Panc1 (cell line): ENCODE data around the gene HLTF. TPM values are rescaled to one million over a fixed set of nuclear protein-coding genes. Genes with fewer than 3 reads are reported as not detected.
"Not testable (repeated sequence)": the region's sequence is repeated elsewhere in the genome, so short reads cannot be mapped to it uniquely, and the experiment has no call there.

ENCODE experiments used
- ATAC-seq: fragments of 200-7000 bp; cut with Tn5 transposase; 2 replicates; pipeline ENCODE4 v1.9.1; 2020; ENCODE audit warnings: mild to moderate bottlenecking, moderate library complexity
- BruUV-seq: library from RNA; stranded (reverse); fragments of 400-500 nt; replicated peaks from 2 replicates; lab custom pipeline; 2021; lab: Mats Ljungman, UMichigan
- CTCF ChIA-PET: fragments of 300-600 bp; sonication (Branson Sonifier 250); formaldehyde crosslinking; loops from one replicate; lab custom pipeline; 2022; ENCODE audit warnings: antibody characterized with exemption; lab: Charles Lee
- POLR2A ChIA-PET: fragments of 300-600 bp; sonication (Branson Sonifier 250); formaldehyde crosslinking; loops from one replicate; lab custom pipeline; 2022; ENCODE audit warnings: antibody characterized with exemption; lab: Charles Lee
- DNase-seq: peaks from one replicate; pipeline ENCODE4 v3.0.0-alpha.2; 2010; ENCODE audit warnings: low read depth, low spot score
- H3K27ac ChIP-seq: 2 replicates; pipeline ENCODE4 v1.5.1; 2011; ENCODE audit warnings: mild to moderate bottlenecking, low read length, inconsistent platforms
- H3K27me3 ChIP-seq: fragments of 200-500 bp; sonication (Bioruptor generic); 2 replicates; pipeline ENCODE4 v1.6.0; 2014; ENCODE audit warnings: low read length, inconsistent platforms; ENCODE audit not compliant: control insufficient read depth, insufficient read depth
- H3K36me3 ChIP-seq: fragments of 200-500 bp; sonication (Bioruptor generic); 2 replicates; pipeline ENCODE4 v1.5.1; 2014; ENCODE audit warnings: inconsistent platforms, mild to moderate bottlenecking, low read length, moderate library complexity; ENCODE audit not compliant: control insufficient read depth, insufficient read depth
- H3K4me1 ChIP-seq: 2 replicates; pipeline ENCODE4 v1.5.1; 2011; ENCODE audit warnings: inconsistent platforms, mild to moderate bottlenecking, low read length, moderate library complexity; ENCODE audit not compliant: control insufficient read depth, insufficient read depth
- H3K4me3 ChIP-seq, 2 experiments: 2 replicates each; pipeline ENCODE4 v1.5.1; 2011 to 2012; ENCODE audit warnings: low read depth in 2 of 2, low read length in 2 of 2, mild to moderate bottlenecking in 2 of 2, inconsistent platforms in 1 of 2, moderate library complexity in 1 of 2
- H3K9me3 ChIP-seq: fragments of 200-500 bp; sonication (Bioruptor generic); 2 replicates; pipeline ENCODE4 v1.5.1; 2014; ENCODE audit warnings: low read depth, mild to moderate bottlenecking, inconsistent platforms, low read length, moderate library complexity; ENCODE audit not compliant: control insufficient read depth, insufficient read depth
- CTCF ChIP-seq: fragments of 450-650 bp; IDR thresholded peaks from 2 replicates; pipeline ENCODE4 v1.5.1; 2017; ENCODE audit warnings: mild to moderate bottlenecking
- POLR2AphosphoS5 ChIP-seq: IDR thresholded peaks from 2 replicates; pipeline ENCODE4 v1.6.1; 2012; ENCODE audit warnings: mild to moderate bottlenecking, low read depth, low read length, moderate library complexity
- REST ChIP-seq, 2 experiments: IDR thresholded peaks; 2 replicates each; pipeline ENCODE4 v1.6.1; 2011 to 2012; ENCODE audit warnings: low read depth in 2 of 2, control low read depth in 1 of 2, low read length in 1 of 2, mild to moderate bottlenecking in 1 of 2, moderate library complexity in 1 of 2; ENCODE audit not compliant: insufficient read depth in 1 of 2
- SIN3A ChIP-seq: IDR thresholded peaks from 2 replicates; pipeline ENCODE4 v1.6.1; 2012; ENCODE audit warnings: low read depth, mild to moderate bottlenecking, low read length, moderate library complexity, borderline replicate concordance; ENCODE audit not compliant: insufficient read depth
- TCF7L2 ChIP-seq: IDR thresholded peaks from 2 replicates; pipeline ENCODE4 v1.6.1; 2011; ENCODE audit warnings: mild to moderate bottlenecking, low read depth, low read length, inconsistent platforms
- in situ Hi-C: cut with HindIII; loops from 2 replicates; pipeline ENCODE4 v1.10.0; 2016; ENCODE audit warnings: low sequenced_read_pairs, low pct_unique_long_range_greater_than_20kb
- intact Hi-C: fragments of 100-400 bp; cut with micrococcal nuclease; formaldehyde crosslinking; loops from one replicate; pipeline ENCODE4 v1.10.0; 2022; ENCODE audit not compliant: unreplicated experiment
- total RNA-seq: library from RNA; stranded (reverse); gene quantifications from one replicate; pipeline ENCODE4 v1.2.1, GENCODE V29; 2021; ENCODE audit not compliant: unreplicated experiment

HLTF gene
- total RNA-seq, 1 experiment from 2014 or later = 106 TPM

DNA sequence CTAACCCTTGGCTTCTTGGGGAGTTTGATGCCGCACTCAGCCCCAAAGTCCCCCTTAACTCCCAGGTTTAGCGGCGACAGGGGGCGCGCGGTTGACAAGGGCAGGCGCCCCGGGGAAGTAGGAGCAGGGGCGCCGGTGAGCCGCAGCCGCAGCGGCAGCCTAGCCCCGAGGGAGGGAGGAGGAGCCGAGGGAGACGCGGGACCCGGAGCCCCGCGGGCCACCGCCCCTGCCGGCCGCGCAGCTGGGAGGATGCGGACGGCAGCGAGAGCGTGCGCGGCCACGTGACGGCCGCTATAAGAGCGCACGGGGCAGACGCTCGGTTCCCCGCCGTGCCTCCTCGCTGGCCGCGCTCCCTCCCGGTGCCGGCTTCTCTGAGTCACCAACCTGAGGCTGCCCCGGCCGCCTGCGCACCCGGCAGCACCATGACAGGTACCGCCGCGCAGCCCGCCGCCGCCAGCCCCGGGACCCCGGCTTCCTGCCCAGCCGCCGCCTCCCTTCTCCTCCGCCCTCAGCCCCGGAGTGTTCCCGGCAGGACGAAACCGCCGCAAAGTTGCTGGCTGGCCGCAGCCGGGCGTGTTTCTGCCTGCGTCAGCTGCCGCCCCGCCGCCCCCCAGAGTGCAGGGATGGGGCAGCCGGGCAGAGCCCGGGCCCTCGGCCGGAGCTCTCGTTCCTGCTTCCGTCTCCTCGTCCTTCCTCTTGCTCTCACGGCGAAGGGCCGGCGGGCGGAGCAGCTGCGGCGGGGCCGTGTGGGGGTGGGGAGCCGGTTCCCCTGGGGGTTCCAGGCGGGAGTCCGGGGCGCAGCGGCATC is 94.9 kb downstream of the HLTF start, which contains the start of gene GYG1:
TSS of gene GYG1 (plus strand) at position 322 of the 808 bp plus-strand sequence. CDS start at position 423, 101 bp downstream.
- ChIA-PET POLR2A (interaction anchor here (0.6 kb wide), 1 partner anchor 9 kb away, joined by 5 read pairs; no protein-coding TSS in a partner anchor), CTCF (no interaction called here)
- TF ChIP-seq CTCF (peak; percentile 80), TCF7L2 (0 out of 2 replicates have a peak, but pooled peaks have one; percentile 39), REST (IDR thresholded peaks at IDR 0.05; ENCODE audit: insufficient read depth in 1 of 2, low read depth in 2 of 2, low read length in 1 of 2) (peak in 1 of 2 experiments; percentile 50; a peak in 1 of 4 replicates), SIN3A (peak; percentile 91), POLR2AphosphoS5 (peak; percentile 76)
- peak within 1 kb of the TSS; percentile 66 to 71 for H3K4me3 ChIP-seq
- H3K9me3 ChIP-seq = no peaks in the 10 kb centered on the region
- peaks cover 14% of the 10 kb centered on the region for H3K4me1 ChIP-seq
- no TSS peak for BruUV-seq
- no peaks in the 10 kb centered on the region for H3K27me3 ChIP-seq
- peak within 1 kb of the TSS; percentile 85 for H3K27ac ChIP-seq
- ATAC-seq = peak; percentile 97
- DNase-seq = no peak
- intact Hi-C loops = no loop called here
- peaks cover 14% of the 10 kb centered on the region for H3K36me3 ChIP-seq
- in situ Hi-C loops = no loop called here

GRCh38 chr3:148990236-148990635 is 96.1 kb downstream of the HLTF start:
- ChIA-PET CTCF (no interaction called here), POLR2A (interaction anchor here (0.7 kb wide), 1 partner anchor 369 kb away, joined by 3 read pairs; no protein-coding TSS in a partner anchor)
- no TSS peak for BruUV-seq
- in situ Hi-C loops (no loop called here), intact Hi-C loops (no loop called here)
- peaks cover 3% of the 10 kb centered on the region for H3K36me3 ChIP-seq
- no peak overlapping the region for H3K4me3 ChIP-seq
- TF ChIP-seq REST (IDR thresholded peaks at IDR 0.05; ENCODE audit: insufficient read depth in 1 of 2, low read depth in 2 of 2, low read length in 1 of 2) = no peak
- H3K9me3 ChIP-seq = no peaks in the 10 kb centered on the region
- peaks cover 14% of the 10 kb centered on the region for H3K4me1 ChIP-seq
- no peak for DNase-seq
- no peak for ATAC-seq
- H3K27me3 ChIP-seq = no peaks in the 10 kb centered on the region
- no peak overlapping the region for H3K27ac ChIP-seq

GRCh38 chr3:148987551-148987950 is 98.8 kb downstream of the HLTF start:
- intact Hi-C loops, CTCF ChIA-PET: not testable (repeated sequence)

More at GRCh38 chr3:148987551-148987950, 98.8 kb downstream of the HLTF start:
- POLR2A ChIA-PET, H3K27ac ChIP-seq, H3K4me3 ChIP-seq, H3K36me3 ChIP-seq, H3K27me3 ChIP-seq, DNase-seq, ATAC-seq, H3K9me3 ChIP-seq, H3K4me1 ChIP-seq, BruUV-seq, in situ Hi-C loops: not testable (repeated sequence)
